ENCODE data around the gene NCOA5. TPM values are rescaled to one million over a fixed set of nuclear protein-coding genes. Genes with fewer than 3 reads are reported as not detected.
A peak's percentile ranks its signal among the peaks of the same experiment; 100 is the strongest.

The NCOA5 gene
- total and polyA plus RNA-seq, 2 experiments from 2014 or later, result 14.3 to 20.4 TPM

DNA sequence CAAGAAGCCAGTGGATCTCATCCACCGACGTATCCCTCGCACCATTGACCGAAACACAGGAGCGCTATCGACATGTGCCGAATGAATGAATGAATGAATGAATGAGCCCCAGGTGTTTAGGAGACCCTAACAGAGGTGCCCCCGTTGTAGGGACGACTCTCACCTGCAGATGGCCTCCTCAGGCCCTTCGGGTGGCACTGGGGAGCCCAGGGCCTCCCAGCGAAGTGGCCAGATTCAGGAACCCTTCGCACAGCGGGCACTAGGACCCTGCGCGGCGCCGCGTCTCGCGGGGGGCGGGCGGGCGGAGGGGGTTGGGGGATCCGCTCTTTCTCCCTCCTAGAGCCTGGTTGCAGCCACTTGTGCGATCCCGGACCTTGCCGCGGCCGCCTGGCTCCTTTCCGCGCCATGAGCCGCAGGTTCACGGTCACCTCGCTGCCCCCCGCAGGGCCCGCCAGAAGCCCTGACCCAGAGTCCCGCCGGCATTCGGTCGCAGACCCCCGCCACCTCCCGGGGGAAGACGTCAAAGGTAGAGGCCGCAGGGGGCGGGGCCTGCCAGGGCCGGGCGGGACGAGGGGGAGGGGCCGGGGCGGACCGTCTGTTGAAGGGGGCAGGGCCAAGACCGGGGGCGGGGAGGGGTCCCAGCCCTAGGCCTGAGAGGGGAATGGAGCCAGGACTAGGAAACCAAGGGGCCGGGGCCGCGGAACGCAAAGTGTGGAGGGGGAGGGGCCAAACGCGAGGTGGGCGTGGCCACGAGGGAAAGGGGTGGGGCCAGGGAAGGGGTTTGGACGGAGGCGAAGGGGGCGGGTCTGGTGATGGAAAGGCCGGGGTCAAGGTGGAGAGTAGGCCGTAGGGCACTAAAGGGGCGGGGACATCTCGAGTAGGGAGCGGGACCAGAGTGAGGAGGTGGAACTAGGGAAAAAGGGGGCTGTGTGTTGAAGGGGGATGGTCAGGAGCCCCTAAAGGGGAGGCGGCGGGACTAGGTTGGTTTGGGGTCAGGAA is 68.1 kb downstream of the NCOA5 start:
- H3K27ac ChIP-seq, result peak overlapping the region; percentile 80
- H3K36me3 ChIP-seq, result no peaks in the 10 kb centered on the region
- TF ChIP-seq, protein P1, sequence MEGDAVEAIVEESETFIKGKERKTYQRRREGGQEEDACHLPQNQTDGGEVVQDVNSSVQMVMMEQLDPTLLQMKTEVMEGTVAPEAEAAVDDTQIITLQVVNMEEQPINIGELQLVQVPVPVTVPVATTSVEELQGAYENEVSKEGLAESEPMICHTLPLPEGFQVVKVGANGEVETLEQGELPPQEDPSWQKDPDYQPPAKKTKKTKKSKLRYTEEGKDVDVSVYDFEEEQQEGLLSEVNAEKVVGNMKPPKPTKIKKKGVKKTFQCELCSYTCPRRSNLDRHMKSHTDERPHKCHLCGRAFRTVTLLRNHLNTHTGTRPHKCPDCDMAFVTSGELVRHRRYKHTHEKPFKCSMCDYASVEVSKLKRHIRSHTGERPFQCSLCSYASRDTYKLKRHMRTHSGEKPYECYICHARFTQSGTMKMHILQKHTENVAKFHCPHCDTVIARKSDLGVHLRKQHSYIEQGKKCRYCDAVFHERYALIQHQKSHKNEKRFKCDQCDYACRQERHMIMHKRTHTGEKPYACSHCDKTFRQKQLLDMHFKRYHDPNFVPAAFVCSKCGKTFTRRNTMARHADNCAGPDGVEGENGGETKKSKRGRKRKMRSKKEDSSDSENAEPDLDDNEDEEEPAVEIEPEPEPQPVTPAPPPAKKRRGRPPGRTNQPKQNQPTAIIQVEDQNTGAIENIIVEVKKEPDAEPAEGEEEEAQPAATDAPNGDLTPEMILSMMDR (IDR thresholded peaks at IDR 0.05; ENCODE audit: low read depth, low read length), result no peak
- peak overlapping the region; percentile 66 for H3K4me3 ChIP-seq
- H3K4me1 ChIP-seq (ENCODE audit: low read depth), result no peaks in the 10 kb centered on the region
- DNase-seq (ENCODE audit: low read depth in 1 of 2, low spot score in 1 of 2), result peak; percentile 23 to 95
- H3K9me3 ChIP-seq (ENCODE audit: low read depth), result no peaks in the 10 kb centered on the region
- H3K27me3 ChIP-seq, result peaks cover 37% of the 10 kb centered on the region

DNA sequence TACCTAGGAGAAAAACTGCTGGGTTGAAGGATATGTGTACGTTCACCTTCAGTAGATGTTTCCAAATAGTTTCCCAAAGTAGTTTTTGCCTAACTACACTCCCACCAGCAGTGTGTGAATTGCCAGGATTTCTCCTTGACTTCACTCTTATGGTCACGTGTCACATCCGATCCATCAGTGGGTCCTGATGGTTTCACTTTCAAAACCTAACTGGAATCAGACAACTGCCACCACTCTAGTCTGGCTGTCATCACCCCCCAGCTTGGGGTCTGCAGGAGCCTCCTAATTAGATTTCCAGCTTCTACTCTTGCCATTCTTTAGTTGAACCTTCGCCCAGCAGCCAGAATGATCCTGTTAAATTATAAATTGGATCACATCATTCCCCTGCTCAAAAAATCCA is 69.2 kb downstream of the NCOA5 start:
- Histone ChIP-seq H3K27ac (no peak overlapping the region), H3K4me1 (ENCODE audit: low read depth) (no peaks in the 10 kb centered on the region), H3K36me3 (no peaks in the 10 kb centered on the region), H3K27me3 (peaks cover 26% of the 10 kb centered on the region), H3K9me3 (ENCODE audit: low read depth) (no peaks in the 10 kb centered on the region), H3K4me3 (no peak overlapping the region)
- TF ChIP-seq, protein P1 (IDR thresholded peaks at IDR 0.05; ENCODE audit: low read depth, low read length), result no peak
- DNase-seq (ENCODE audit: low read depth in 1 of 2, low spot score in 1 of 2), result no peak

DNA sequence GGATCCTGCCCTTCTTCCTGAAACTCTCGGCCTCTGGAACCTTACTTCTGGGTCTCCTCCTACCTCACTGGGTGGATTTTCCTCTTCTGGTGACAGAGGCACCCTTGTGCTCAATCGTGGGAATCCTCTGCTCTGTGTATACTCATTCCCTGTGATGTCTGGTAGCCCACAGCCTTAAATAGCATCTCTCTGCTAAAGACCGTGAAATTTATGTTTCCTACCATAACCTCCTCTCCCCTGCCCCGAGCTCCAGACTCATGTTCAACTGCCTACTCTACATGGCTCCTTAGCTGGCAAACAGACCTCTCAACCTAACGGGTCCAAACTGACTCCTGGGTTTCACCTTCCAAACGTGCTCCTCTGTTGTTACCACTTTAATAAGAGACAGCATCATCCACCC is 71.2 kb downstream of the NCOA5 start:
- Histone ChIP-seq H3K4me1 (ENCODE audit: low read depth) (no peaks in the 10 kb centered on the region), H3K27me3 (peaks cover 7% of the 10 kb centered on the region), H3K27ac (no peak overlapping the region), H3K9me3 (ENCODE audit: low read depth) (no peaks in the 10 kb centered on the region), H3K36me3 (no peaks in the 10 kb centered on the region), H3K4me3 (no peak overlapping the region)
- TF ChIP-seq, protein P1 (IDR thresholded peaks at IDR 0.05; ENCODE audit: low read depth, low read length), result no peak
- DNase-seq (ENCODE audit: low read depth in 1 of 2, low spot score in 1 of 2), result no peak

DNA sequence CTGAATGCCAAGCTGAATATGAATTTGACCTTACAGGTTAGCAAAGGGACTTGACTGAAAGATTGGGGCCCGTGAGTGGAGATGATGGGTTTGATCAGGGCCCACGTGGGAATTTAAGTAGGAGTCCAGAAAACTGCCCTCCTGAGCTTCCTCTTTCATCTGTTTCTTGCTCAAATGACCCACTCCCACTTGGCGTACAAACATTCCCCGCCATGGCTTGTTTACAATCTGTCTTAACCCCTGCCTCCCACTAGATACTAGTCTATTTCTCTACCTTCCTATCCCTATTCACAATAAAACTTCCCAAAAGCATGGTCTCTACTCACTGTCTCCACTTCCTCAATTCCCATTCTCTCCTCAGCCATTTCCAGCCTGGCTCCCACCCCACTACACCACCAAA is 71.7 kb downstream of the NCOA5 start:
- no peak for DNase-seq (ENCODE audit: low read depth in 1 of 2, low spot score in 1 of 2)
- Histone ChIP-seq H3K27ac (no peak overlapping the region), H3K36me3 (no peaks in the 10 kb centered on the region), H3K9me3 (ENCODE audit: low read depth) (no peaks in the 10 kb centered on the region), H3K4me1 (ENCODE audit: low read depth) (no peaks in the 10 kb centered on the region), H3K4me3 (no peak overlapping the region), H3K27me3 (peaks cover 2% of the 10 kb centered on the region)
- TF ChIP-seq, protein P1 (IDR thresholded peaks at IDR 0.05; ENCODE audit: low read depth, low read length), result no peak

DNA sequence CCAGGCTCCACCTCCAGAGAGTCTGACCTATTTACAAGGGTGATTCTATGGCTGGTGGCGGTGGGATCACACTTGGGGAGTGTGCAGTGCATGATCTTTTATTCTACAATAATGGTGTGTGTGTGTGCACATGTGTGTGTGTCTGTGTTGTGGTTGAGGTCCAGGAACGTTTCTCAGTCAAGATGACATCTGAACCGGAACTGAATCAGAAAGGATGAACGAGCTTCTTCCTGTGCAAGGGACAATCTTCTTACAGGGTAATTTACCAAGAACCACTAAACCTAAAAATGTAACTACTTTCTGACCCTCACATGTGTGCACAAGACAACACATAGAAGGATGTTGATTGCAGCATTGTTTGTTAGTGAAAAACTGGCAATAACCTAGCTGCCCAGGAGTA is 72.5 kb downstream of the NCOA5 start:
- Histone ChIP-seq H3K4me1 (ENCODE audit: low read depth) (no peaks in the 10 kb centered on the region), H3K27me3 (no peaks in the 10 kb centered on the region), H3K27ac (no peak overlapping the region), H3K9me3 (ENCODE audit: low read depth) (no peaks in the 10 kb centered on the region), H3K36me3 (no peaks in the 10 kb centered on the region), H3K4me3 (no peak overlapping the region)
- no peak for DNase-seq (ENCODE audit: low read depth in 1 of 2, low spot score in 1 of 2)
- TF ChIP-seq, protein P1 (IDR thresholded peaks at IDR 0.05; ENCODE audit: low read depth, low read length), result no peak
